SH-SY5Y (cell line): ENCODE results near the gene ARAF.

Experiments used
- GATA2 ChIP-seq: IDR thresholded peaks from 2 replicates; pipeline ENCODE4 v1.6.1; 2011; ENCODE audit warnings: mild to moderate bottlenecking, low read depth, low read length
- GATA3 ChIP-seq: IDR thresholded peaks from 2 replicates; pipeline ENCODE4 v1.6.1; 2011; ENCODE audit warnings: low read depth, mild to moderate bottlenecking, low read length, moderate library complexity

The ARAF gene

DNA sequence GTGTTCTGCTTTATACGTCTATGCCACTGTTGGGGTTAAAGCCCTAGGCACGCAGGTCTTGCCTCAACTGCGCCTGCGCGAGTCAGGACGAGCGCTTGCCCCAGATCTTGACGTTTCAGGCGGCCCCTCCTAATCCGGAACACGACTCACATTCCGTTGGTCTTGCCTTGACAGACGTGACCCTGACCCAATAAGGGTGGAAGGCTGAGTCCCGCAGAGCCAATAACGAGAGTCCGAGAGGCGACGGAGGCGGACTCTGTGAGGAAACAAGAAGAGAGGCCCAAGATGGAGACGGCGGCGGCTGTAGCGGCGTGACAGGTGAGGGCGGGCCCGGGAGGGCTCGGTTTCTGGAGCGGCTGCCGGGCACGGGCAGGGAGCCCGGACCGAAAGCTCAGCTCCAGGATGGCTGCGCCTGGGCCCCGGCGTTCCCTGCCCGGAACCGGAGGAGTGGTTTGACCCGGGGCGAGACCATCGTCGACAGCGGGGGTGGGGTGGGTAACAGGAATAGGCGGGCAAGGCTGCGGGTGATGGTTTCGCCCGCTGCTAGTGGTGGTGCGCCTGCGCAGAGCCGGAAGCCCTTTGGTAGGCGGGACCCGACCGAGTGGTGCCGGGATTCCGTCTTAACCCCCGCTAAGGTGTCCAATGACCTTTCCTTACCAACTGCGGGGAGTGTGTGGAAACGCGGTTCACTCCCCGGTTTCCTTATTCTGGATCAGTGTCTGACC, at the start of gene ARAF:
ARAF (plus strand) TSS at position 272 of the 725 bp plus-strand sequence. CDS start 1,763 bp downstream, outside the sequence.
- TF ChIP-seq GATA2 = no peak
- no peak for TF ChIP-seq GATA3

DNA sequence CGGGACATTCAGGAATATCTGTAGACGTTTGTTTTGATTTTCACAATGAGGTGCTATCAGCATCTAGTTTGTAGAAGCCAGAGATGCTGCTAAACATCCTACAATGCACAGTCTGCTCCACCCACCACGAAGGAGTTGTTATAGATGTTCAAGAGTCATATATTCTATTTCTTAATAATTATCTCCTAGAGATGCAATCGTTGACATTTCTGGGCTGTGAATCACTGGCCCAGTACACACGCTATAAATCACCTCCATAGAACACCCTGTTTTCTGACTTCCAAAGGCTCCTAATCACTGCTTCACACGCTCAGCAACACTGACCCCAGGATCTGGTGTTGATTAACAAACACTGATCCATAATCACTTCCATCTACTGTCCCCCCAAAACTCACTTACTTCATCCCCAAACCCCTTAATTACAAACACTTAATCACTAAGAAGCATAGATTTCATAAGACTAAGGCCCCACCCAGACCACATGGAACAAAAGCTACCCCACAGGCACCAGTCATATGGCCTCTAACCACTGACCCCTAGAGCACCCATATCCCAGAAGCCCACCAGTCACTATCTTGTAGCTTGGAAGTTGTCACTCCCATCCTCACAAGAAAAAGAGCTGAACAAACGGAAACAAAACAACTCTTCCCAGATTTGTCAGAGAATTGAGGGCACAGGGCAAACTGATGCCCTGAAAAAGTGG, 46.3 kb upstream of the ARAF start:
- TF ChIP-seq GATA2 (no peak), GATA3 (no peak)

DNA sequence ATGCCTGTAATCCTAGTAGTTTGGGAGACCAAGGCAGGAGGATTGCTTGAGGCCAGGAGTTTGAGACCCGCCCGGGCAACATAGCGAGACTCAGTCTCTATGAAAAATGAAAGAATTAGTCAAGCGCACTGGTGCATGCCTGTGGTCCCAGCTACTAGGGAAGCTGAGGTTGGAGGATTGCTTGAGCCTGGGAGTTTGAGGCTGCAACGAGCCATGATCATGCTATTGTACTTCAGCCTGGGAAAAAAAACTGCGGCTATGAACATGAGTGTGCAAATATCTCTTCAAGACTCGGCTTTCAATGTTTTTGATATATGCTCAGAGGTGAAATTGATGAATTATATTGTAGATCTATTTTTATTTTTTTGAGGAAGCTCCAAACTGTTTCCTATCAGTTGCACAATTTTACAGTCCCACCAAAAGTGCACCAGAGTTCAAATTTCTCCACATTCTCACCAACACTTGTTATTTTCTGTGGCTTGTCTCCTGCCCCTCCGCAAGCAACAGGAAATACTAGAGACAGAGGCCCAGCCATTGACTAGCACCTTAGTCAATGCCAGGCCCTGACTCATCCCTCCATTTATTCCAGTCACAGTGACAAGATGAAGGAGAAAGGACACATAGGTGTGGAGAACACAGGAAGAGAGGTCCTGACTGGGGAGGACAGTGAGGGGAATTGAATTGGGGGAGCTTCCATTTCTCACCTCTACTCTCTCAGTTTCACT, 44.9 kb upstream of the ARAF start:
- no peak for TF ChIP-seq GATA2
- no peak for TF ChIP-seq GATA3

DNA sequence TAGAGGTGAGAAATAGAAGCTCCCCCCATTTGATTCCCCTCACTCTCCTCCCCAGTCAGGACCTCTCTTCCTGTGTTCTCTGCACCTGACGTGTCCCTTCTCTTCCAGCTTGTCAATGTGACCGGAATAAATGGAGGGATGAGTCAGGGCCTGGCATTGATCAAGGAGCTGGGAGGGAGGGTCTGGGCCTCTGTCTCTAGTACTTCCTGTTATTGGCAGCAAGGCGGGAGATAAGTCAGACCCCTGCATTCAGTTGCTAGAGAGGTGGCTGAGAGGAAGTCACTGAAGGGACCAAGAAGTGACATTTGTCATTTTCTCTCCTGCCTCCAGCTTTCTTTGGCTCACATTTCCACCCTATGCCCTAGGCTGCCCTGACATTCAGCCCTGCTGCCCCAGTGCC, 42.9 kb upstream of the ARAF start:
- TF ChIP-seq GATA3 = no peak
- no peak for TF ChIP-seq GATA2

DNA sequence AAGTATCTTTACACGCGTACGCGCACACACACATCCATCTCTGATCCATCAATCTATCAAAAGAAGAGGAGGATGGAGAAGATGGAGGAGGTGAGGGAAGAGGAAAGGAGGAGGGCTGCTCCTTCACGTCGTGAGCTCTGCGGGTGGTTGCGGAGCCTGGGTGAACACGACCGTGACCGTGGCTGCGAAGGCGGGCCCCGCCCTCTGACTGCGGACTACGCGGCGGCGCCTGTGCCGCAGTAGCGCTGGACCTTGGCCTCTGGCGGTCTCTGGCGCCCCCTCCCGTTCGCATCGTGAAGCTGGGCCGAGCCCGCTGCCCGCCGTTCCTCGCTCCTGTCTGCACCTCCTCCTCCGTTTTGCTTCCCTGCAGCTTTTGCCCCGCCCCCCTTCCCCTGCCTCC, 37.7 kb upstream of the ARAF start:
- no peak for TF ChIP-seq GATA3

DNA sequence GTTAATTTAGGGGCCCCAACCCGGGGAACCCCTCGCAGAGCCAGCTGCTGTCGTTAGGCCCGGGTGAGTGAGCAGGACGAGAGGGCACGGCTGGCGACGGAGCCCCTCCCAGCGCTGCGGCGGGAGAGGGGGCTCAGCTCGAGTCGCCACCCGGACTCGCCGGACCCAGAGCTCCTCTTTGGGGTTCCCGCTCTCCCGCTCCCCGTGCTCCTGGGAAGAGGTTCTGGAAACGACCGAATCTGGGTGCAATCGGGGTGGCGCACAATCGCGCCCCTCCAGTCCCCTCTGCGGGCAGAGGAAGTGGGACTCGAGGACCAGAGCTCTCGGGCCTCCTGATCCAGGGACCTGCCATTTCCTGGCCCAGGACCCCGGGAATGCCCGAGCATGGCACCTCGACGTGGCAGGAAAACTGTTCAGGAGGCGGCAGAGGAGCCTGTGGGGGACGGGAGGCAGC, 37.3 kb upstream of the ARAF start:
- TF ChIP-seq GATA3 (no peak), GATA2 (no peak)

DNA sequence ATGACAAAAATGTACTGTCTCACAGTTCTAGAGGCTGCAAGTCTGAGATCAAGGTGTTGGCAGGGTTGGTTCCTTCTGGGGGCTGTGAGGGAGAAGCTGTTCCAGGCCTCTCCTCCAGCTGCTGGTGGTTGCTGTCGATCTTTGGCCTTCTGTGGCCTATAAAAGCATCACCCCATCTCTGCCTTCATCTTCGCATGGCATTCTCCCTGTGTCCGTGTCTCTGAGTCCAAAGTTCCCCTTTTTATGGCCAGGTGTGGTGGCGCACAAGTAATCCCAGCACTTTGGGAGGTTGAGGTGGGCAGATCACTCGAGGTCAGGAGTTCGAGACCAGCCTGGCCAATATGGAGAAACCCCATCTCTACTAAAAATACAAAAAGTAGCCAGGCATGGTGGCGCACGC, 31.5 kb upstream of the ARAF start:
- TF ChIP-seq GATA2 (no peak), GATA3 (no peak)

DNA sequence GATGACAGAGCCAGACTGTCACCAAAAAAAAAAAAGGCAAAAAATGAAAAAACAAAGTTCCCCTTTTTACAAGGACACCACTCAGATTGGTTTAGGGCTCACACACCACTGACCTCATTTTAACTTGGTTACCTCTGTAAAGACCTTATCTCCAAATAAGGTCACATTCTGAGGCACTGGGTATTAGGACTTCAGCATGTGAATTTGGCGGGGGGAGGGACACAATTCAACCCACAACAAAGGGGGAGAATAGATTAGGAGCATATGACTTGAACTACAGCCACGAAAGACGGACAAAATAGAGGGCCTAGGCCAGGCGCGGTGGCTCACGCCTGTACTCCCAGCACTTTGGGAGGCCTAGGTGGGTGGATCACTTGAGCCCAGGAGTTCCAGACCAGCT, 31.0 kb upstream of the ARAF start:
- TF ChIP-seq GATA2 (no peak), GATA3 (no peak)

DNA sequence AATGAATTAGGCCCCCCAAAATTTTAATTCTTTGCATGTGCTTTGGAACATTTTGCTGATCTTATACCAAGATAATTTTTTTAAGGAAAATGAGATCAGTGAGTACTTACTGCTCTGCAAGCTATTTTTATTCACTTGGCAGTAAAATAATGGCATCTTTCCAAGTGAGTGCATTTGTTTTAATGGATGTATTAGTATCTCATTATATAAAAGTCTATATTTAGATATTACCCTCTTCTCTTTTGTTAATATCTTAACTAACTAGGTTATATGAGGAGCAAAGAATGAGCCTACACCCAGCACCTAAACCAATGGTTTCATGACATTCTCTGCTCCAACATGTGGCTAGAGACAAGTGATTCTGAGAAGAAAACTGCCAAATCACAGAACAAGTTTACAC, 21.1 kb upstream of the ARAF start:
- no peak for TF ChIP-seq GATA2
- TF ChIP-seq GATA3 = no peak

DNA sequence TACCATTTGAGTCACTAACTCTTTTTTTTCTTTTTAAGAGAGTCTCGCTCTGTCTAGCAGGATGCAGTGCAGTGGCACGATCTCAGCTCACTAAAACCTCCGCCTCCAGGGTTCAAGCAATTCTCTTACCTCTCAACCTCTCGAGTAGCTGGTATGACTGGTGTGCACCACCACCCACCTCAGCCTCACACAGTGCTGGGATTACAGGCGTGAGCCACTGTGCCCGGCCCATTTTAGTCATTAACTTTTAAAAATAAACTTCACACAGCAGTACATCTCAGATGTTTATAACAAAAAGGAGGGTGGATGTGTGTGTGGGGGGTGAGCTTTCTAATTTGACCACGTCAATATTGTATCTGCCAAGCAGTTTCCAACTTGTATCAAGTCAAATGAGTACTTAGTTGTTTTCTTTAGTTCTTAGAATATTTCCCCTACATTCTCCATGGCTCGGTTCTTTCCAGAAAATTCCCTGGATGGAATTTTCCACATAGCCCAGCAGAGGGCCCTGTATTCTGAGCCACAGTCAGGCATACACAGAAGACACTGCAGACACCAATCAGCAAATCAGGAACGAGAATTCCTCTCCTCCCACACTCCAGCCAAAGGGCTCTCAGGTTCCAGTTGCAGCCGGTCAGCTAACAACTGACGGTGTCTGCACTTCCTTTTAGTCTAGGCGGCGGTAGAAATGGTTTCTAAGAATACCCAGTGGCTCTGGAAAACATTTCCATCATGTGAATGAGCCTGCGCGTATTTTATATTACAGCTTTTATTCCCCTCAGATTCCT, 20.1 kb upstream of the ARAF start:
- no peak for TF ChIP-seq GATA2
- no peak for TF ChIP-seq GATA3

DNA sequence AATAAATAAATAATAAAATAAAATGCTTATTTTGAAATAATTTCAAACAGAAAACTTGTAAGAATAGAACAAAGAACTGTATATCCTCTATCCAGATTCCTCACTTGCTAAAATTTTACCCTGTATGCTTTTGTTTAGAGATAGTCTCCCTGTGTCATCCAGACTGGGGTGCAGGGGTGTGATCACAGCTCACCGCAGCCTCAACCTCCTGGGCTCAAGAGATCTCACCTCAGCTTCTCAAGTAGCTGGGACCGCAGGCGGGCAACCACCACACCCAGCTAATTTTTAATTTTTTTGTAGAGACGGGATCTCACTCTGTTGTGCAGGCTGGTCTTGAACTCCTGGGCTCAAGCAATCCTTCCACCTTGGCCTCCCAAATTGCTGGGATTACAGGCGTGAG, 17.5 kb upstream of the ARAF start:
- TF ChIP-seq GATA2 = no peak

DNA sequence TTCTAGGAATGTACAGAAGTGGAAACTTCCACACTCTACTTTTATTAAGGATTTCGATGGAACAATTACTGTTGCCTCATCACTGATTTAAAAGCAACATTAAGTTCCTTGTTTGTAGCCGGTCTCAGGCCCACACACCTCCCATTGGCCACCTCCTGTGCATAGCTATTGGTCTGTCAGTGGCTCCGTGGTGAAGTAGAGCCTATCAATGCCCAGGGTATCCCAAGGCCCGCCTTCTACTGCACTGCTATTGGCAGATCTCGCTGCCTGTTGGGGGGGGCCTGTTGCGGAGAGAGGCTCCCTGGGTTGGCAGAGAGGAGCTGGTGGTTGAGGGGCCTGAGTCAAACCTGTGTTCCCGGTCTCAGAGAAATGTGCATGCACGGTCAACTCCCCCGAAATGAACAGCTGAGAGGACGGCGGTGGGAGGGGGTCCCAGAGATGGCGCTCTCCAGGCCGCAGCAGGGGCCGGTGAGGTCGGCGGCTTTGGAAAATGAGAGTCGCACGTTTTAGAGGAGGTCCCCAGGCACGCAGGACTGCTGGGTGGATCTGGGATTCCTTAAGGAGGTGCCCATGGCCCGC, 4.9 kb upstream of the ARAF start:
- TF ChIP-seq GATA2 (no peak), GATA3 (no peak)

DNA sequence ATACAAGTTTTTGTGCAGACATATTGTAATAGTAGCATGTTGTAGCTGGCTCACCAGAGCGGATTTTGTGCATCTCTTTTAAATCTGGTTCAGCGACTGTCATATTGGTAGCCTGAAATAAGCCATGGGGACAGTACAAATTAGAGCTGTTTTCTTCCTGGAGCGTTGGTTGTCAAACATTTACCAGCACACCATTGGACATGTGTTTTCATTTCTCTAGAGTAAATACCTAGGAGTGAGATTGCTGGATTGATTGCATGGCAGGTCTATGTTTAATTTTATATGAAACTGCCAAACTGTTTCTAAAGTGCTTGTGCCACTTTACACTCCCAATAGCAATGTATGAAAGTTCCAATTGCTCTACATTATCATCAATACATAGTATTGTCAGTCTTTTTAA, 2.6 kb upstream of the ARAF start:
- no peak for TF ChIP-seq GATA3
- TF ChIP-seq GATA2 = no peak
